GM12878 (cell line): ENCODE measurements around the gene RALGAPB. TPM values are rescaled to one million over a fixed set of nuclear protein-coding genes. Genes with fewer than 3 reads are reported as not detected.
A peak's percentile ranks its signal among the peaks of the same experiment; 100 is the strongest.

Experiments
- GATAD2B ChIP-seq: fragments of 450-650 bp; conservative IDR thresholded peaks from 2 replicates; pipeline ENCODE4 v1.6.1; 2017; ENCODE audit warnings: low read depth, mild to moderate bottlenecking, moderate library complexity
- IKZF1 ChIP-seq: fragments of 450-650 bp; conservative IDR thresholded peaks from 2 replicates; pipeline ENCODE4 v1.6.1; 2017; ENCODE audit warnings: antibody characterized with exemption, mild to moderate bottlenecking
- NFYB ChIP-seq: IDR thresholded peaks from 2 replicates; pipeline ENCODE4 v1.6.1; 2011; ENCODE audit warnings: low read depth, mild to moderate bottlenecking, low read length, improper control_type of control experiment, moderate library complexity; ENCODE audit not compliant: insufficient read depth
- NR2C1 ChIP-seq: fragments of 450-650 bp; IDR thresholded peaks from 2 replicates; pipeline ENCODE4 v1.6.1; 2017; ENCODE audit warnings: antibody characterized with exemption, mild to moderate bottlenecking, moderate library complexity
- SMAD1 ChIP-seq: fragments of 450-650 bp; IDR thresholded peaks from 2 replicates; pipeline ENCODE4 v1.6.1; 2018; ENCODE audit warnings: mild to moderate bottlenecking, low read depth; ENCODE audit not compliant: partially characterized antibody
- YBX1 ChIP-seq: fragments of 450-650 bp; IDR thresholded peaks from 2 replicates; pipeline ENCODE4 v1.6.1; 2016; ENCODE audit warnings: antibody characterized with exemption
- polyA plus RNA-seq, 11 experiments: library from polyadenylated mRNA; depleted of rRNA in 4 of 11; unstranded in 6 of 11; stranded (reverse) in 5 of 11; fragments of >200 nt; fragmentation: Nextera tagmentation in 4 of 11; fragmentation: Illumina TruSeq in 1 of 11; extraction: Ambion mirVana in 4 of 11; extraction: Trizol in 1 of 11; gene quantifications; 1 replicate in 1 of 11; 2 replicates in 10 of 11; pipeline versions ENCODE4 v1.2.1 to v1.2.3, GENCODE V29; 2011 to 2016; ENCODE audit warnings: inconsistent platforms in 2 of 11, missing spikeins in 2 of 11, low read depth in 1 of 11
- total RNA-seq, 4 experiments: library from RNA; depleted of rRNA in 3 of 4; stranded (reverse); fragments of >200 nt in 3 of 4; fragmentation: Illumina TruSeq in 1 of 4; extraction: Trizol in 1 of 4; gene quantifications; 2 replicates each; pipeline versions ENCODE4 v1.2.1 to v1.2.3, GENCODE V29; 2013 to 2021
- TF ChIP-seq, protein P1 (sequence below): IDR thresholded peaks from 2 replicates; pipeline ENCODE4 v1.6.1; 2012; ENCODE audit warnings: improper control_type of control experiment, low read depth, low read length; ENCODE audit not compliant: insufficient replicate concordance
- TF ChIP-seq, protein P2 (sequence below): IDR thresholded peaks from 2 replicates; pipeline ENCODE4 v1.6.1; 2011; ENCODE audit warnings: low read depth, mild to moderate bottlenecking, low read length, moderate library complexity, borderline replicate concordance; ENCODE audit errors: extremely low read depth
- TF ChIP-seq, protein P3 (sequence below): fragments of 450-650 bp; IDR thresholded peaks from 2 replicates; pipeline ENCODE4 v1.6.1; 2016; ENCODE audit warnings: mild to moderate bottlenecking
- TF ChIP-seq, protein P4 (sequence below): IDR thresholded peaks from 2 replicates; pipeline ENCODE4 v1.6.1; 2012; ENCODE audit warnings: low read length, inconsistent platforms
- TF ChIP-seq, protein P5 (sequence below): fragments of 450-650 bp; IDR thresholded peaks from 2 replicates; pipeline ENCODE4 v1.6.1; 2017; ENCODE audit warnings: mild to moderate bottlenecking, moderate library complexity
- TF ChIP-seq, protein P6 (sequence below): fragments of 450-650 bp; IDR thresholded peaks from 2 replicates; pipeline ENCODE4 v1.6.1; 2017; ENCODE audit warnings: antibody characterized with exemption, mild to moderate bottlenecking, moderate library complexity

Gene RALGAPB
- total and polyA plus RNA-seq, 10 of the 15 experiments (the other 5 are each of a cell fraction or from before 2014, with no cell fraction given) = 3.7 to 23.2 (median 15.5) TPM

DNA sequence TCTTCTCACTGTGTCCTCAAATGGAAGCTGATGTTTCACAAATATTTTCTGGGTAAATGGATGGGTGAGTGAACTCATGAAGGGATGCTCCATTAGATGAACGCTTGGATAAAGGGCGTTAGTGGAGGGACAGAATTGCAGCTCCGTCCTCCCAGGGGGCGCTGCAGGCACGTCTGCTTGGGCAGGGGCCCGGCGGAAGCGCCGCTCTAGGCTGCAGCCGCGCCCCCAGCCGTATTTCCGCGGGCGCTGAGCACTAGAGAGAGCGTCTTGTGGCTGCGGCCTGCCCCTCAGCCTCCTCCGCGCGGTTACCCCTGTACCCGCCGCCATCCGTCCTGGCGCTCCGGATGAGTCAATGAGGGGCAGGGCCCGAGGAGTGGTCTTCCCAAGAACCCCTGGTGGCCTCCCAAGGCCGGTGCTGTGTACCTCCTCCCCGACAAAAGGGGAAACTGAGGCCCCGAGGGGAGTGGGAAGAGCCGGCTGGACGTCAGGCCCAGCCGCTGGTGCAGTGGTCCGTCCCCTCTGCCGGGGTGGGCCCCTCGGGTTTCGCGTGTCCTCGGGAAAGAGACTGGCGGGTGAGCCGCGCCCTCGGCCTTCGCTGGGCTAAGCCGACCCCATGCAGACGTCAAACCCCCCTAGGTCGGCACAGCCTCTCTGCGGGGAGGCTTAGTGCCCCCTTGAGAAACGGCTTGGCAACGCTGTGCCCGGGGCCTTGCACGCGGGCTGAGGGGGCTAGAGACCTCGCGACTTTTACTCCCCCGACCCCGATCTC, 26.0 kb upstream of the RALGAPB start (continued):
- TF ChIP-seq, protein P1, sequence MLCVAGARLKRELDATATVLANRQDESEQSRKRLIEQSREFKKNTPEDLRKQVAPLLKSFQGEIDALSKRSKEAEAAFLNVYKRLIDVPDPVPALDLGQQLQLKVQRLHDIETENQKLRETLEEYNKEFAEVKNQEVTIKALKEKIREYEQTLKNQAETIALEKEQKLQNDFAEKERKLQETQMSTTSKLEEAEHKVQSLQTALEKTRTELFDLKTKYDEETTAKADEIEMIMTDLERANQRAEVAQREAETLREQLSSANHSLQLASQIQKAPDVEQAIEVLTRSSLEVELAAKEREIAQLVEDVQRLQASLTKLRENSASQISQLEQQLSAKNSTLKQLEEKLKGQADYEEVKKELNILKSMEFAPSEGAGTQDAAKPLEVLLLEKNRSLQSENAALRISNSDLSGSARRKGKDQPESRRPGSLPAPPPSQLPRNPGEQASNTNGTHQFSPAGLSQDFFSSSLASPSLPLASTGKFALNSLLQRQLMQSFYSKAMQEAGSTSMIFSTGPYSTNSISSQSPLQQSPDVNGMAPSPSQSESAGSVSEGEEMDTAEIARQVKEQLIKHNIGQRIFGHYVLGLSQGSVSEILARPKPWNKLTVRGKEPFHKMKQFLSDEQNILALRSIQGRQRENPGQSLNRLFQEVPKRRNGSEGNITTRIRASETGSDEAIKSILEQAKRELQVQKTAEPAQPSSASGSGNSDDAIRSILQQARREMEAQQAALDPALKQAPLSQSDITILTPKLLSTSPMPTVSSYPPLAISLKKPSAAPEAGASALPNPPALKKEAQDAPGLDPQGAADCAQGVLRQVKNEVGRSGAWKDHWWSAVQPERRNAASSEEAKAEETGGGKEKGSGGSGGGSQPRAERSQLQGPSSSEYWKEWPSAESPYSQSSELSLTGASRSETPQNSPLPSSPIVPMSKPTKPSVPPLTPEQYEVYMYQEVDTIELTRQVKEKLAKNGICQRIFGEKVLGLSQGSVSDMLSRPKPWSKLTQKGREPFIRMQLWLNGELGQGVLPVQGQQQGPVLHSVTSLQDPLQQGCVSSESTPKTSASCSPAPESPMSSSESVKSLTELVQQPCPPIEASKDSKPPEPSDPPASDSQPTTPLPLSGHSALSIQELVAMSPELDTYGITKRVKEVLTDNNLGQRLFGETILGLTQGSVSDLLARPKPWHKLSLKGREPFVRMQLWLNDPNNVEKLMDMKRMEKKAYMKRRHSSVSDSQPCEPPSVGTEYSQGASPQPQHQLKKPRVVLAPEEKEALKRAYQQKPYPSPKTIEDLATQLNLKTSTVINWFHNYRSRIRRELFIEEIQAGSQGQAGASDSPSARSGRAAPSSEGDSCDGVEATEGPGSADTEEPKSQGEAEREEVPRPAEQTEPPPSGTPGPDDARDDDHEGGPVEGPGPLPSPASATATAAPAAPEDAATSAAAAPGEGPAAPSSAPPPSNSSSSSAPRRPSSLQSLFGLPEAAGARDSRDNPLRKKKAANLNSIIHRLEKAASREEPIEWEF = peak; percentile 23
- TF ChIP-seq NR2C1 = peak; percentile 75
- TF ChIP-seq NFYB = no peak
- TF ChIP-seq, protein P2, sequence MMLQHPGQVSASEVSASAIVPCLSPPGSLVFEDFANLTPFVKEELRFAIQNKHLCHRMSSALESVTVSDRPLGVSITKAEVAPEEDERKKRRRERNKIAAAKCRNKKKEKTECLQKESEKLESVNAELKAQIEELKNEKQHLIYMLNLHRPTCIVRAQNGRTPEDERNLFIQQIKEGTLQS = no peak
- peak; percentile 94 for TF ChIP-seq GATAD2B
- no peak for TF ChIP-seq SMAD1
- TF ChIP-seq, protein P3, sequence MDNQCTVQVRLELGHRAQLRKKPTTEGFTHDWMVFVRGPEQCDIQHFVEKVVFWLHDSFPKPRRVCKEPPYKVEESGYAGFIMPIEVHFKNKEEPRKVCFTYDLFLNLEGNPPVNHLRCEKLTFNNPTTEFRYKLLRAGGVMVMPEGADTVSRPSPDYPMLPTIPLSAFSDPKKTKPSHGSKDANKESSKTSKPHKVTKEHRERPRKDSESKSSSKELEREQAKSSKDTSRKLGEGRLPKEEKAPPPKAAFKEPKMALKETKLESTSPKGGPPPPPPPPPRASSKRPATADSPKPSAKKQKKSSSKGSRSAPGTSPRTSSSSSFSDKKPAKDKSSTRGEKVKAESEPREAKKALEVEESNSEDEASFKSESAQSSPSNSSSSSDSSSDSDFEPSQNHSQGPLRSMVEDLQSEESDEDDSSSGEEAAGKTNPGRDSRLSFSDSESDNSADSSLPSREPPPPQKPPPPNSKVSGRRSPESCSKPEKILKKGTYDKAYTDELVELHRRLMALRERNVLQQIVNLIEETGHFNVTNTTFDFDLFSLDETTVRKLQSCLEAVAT = peak; percentile 77
- TF ChIP-seq, protein P4, sequence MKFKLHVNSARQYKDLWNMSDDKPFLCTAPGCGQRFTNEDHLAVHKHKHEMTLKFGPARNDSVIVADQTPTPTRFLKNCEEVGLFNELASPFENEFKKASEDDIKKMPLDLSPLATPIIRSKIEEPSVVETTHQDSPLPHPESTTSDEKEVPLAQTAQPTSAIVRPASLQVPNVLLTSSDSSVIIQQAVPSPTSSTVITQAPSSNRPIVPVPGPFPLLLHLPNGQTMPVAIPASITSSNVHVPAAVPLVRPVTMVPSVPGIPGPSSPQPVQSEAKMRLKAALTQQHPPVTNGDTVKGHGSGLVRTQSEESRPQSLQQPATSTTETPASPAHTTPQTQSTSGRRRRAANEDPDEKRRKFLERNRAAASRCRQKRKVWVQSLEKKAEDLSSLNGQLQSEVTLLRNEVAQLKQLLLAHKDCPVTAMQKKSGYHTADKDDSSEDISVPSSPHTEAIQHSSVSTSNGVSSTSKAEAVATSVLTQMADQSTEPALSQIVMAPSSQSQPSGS = no peak
- peak; percentile 94 for TF ChIP-seq IKZF1
- TF ChIP-seq YBX1 = no peak
- TF ChIP-seq, protein P5, sequence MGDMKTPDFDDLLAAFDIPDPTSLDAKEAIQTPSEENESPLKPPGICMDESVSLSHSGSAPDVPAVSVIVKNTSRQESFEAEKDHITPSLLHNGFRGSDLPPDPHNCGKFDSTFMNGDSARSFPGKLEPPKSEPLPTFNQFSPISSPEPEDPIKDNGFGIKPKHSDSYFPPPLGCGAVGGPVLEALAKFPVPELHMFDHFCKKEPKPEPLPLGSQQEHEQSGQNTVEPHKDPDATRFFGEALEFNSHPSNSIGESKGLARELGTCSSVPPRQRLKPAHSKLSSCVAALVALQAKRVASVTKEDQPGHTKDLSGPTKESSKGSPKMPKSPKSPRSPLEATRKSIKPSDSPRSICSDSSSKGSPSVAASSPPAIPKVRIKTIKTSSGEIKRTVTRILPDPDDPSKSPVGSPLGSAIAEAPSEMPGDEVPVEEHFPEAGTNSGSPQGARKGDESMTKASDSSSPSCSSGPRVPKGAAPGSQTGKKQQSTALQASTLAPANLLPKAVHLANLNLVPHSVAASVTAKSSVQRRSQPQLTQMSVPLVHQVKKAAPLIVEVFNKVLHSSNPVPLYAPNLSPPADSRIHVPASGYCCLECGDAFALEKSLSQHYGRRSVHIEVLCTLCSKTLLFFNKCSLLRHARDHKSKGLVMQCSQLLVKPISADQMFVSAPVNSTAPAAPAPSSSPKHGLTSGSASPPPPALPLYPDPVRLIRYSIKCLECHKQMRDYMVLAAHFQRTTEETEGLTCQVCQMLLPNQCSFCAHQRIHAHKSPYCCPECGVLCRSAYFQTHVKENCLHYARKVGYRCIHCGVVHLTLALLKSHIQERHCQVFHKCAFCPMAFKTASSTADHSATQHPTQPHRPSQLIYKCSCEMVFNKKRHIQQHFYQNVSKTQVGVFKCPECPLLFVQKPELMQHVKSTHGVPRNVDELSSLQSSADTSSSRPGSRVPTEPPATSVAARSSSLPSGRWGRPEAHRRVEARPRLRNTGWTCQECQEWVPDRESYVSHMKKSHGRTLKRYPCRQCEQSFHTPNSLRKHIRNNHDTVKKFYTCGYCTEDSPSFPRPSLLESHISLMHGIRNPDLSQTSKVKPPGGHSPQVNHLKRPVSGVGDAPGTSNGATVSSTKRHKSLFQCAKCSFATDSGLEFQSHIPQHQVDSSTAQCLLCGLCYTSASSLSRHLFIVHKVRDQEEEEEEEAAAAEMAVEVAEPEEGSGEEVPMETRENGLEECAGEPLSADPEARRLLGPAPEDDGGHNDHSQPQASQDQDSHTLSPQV = no peak; the same call in 1 of the 2 replicates
- TF ChIP-seq, protein P6, sequence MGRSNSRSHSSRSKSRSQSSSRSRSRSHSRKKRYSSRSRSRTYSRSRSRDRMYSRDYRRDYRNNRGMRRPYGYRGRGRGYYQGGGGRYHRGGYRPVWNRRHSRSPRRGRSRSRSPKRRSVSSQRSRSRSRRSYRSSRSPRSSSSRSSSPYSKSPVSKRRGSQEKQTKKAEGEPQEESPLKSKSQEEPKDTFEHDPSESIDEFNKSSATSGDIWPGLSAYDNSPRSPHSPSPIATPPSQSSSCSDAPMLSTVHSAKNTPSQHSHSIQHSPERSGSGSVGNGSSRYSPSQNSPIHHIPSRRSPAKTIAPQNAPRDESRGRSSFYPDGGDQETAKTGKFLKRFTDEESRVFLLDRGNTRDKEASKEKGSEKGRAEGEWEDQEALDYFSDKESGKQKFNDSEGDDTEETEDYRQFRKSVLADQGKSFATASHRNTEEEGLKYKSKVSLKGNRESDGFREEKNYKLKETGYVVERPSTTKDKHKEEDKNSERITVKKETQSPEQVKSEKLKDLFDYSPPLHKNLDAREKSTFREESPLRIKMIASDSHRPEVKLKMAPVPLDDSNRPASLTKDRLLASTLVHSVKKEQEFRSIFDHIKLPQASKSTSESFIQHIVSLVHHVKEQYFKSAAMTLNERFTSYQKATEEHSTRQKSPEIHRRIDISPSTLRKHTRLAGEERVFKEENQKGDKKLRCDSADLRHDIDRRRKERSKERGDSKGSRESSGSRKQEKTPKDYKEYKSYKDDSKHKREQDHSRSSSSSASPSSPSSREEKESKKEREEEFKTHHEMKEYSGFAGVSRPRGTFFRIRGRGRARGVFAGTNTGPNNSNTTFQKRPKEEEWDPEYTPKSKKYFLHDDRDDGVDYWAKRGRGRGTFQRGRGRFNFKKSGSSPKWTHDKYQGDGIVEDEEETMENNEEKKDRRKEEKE = no peak
